Stimulated activated CD4-positive, alpha-beta T cell treated with anti-CD3 and anti-CD28 coated beads, Interleukin-15, amount 100 ng/mL, for 24 hours (primary cell): ENCODE measurements around the gene YTHDF1.
"Not testable (repeated sequence)": the region's sequence is repeated elsewhere in the genome, so short reads cannot be mapped to it uniquely, and the experiment has no call there.

Source experiments
- DNase-seq: peaks from one replicate; pipeline ENCODE4 v3.0.0-alpha.2; 2020

Gene YTHDF1

GRCh38 chr20:63225082-63225454 lies 9.1 kb upstream of the YTHDF1 start:
- DNase-seq, result no peak

GRCh38 chr20:63224412-63225081 lies 8.6 kb upstream of the YTHDF1 start:
- DNase-seq, result no peak

- DNase-seq, result no peak
These were observed 7.9 kb upstream of the YTHDF1 start for GRCh38 chr20:63223826-63224207.

DNA sequence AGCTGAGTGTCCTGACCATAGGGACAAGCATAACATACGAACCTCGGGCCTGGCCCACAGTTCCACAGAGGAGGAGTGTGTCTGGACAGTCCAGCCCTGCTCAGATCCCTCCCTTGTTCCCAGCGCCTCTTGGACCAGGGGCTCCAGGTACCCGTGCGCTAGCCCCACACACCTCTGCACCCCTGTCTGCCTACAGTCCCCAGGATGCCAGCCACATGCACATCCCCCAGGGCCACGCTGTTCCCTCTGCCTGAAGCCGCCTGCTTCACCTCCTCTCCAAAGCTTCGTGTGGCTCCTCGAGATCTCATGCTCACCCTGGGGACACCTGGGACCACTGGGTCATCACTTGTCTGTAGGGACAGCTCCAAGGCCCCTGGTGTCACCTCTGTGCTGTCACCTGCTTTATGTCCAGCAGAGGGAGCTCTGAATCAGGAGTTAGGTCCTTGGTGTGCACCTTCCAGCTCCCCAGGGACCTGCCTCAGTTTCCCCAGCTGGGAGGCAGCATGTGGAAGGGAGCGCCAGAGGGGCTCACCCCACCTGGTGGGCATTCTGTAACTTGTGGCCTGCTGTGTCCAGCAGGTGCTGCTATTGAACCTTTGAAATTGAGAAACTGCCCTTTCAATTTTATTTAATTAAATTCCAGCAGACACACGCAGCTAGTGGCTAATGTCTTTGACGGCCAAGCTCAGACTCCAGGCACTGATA lies 7.3 kb upstream of the YTHDF1 start:
- peak; percentile 58 for DNase-seq

GRCh38 chr20:63222541-63222940 lies 6.6 kb upstream of the YTHDF1 start:
- no peak for DNase-seq

- DNase-seq, result not testable (repeated sequence)
These were observed 5.6 kb upstream of the YTHDF1 start for GRCh38 chr20:63221400-63222053.

DNA sequence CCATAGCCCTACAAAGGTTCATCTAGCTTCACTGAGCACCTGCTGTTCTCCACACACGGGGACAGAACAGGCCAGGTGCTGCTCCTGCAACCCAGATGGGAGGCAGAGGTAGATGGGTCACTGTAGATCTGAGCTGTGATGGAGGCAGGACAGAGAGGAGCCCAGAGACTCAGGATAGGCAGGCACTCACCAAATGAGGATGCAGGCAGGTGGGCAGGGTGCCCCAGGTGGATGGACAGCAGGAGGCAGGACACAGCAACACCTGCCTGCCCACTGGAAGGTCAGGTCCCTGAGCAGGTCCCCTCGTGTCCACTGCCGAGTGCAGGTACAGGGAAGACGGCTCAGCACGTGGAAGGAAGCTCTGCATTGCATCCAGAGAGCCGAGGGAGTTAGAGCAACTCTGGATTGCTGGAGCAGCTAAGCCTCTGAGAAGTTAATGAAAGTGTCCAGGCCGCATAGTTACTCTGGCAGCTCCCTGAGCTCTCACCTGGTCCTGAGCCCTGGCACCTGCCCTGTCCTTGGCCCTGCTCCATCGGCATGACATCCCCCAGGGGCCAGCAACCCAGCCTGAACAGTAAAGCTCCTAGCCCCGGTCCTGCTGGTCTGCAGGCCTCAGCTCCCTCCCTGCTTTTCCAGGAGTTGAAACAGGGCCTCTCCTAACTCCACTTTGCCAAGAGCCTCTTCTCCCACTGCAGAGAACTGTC lies 4.9 kb upstream of the YTHDF1 start:
- DNase-seq, result no peak

- no peak for DNase-seq
These were observed 4.1 kb upstream of the YTHDF1 start for GRCh38 chr20:63219866-63220521.

GRCh38 chr20:63219447-63219821 lies 3.5 kb upstream of the YTHDF1 start:
- no peak for DNase-seq

DNA sequence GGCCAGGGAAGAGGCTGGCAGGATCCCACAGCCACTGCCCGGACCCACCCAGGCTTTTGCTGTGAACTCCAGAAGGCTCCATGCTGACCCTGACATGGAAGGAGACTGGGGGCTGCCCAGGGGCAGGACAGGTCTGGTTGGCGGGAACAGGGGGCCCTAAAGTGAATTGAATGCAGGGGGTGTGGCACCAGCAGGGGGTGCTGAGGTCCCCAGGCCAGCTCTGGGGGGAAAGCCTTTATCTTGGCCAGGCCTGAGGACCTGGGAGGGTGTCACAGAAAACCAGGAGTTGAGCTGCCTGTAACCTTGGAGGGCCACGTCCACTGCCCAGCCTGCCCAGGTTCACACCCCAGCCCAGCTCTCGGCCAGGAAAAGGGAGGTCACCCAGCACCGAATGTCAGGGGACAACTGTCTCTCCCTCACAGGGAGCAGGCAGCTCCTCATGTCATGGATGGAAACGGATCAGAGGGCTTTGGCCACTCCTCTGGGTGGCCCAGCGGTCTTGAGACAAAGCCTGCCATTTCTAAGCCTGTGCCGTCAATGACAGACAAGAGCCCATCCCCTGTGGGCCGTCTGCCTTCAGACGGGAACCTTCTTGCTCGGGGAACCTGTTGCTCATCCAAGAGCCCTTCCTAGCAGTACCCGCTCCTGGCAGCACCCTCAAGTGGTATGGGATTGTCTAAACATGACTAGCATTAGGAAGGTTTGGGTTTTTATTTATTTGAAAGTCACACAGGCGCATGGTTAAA lies 2.9 kb upstream of the YTHDF1 start:
- DNase-seq, result no peak

DNA sequence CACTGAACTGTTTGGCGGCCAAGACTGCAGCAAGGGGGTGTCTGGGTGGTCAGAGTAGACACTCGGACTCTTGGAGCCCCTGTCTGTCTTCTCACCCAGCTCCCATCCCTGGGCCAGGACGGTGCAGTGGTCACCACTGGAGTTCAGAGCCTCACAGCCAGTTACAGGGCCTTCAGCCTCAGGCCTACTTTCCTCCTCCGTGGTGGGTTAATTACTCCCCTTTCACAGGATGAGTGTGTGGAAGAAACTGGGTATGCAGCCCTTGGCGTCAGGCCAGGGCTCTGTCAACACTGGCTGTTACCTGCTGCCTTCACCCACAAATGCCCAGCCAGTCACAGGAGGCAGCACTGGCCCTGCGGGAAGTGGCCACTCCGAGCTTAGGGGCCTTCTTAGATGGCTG lies 1.8 kb upstream of the YTHDF1 start:
- peak; percentile 13 for DNase-seq

DNA sequence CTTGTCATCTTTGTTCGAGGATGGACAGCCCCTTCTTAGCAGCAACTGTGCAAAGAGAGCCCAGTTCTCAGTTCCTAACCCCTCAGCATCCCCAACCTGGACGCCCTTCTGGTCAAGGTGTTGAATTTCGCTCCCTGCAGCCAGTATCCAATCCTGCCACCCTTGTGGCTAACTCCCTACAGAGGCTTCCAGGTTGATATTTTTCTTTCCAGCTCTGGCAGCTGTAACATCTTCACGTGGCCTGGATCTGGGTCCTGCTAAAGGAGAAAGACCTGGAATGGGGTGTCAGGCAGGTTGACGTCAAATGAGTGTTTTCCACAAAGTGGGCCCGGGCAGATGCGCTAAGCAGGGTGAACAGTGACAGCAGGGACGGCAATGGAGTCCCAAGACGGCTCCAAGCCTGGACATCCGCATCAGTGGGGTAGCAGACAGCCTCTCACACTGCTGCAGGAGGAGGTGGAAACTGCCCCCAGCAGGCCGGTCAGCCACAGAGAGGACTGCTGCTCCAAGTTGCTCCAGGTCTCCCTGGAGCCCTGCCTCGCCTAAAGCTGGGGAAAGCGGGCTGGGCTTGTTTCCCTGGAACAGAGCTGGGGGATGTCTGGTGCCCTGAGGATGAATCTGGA lies 1.0 kb upstream of the YTHDF1 start:
- DNase-seq, result no peak

GRCh38 chr20:63215101-63216040 lies 560 bp downstream of the YTHDF1 start:
- DNase-seq, result peak; percentile 39

DNA sequence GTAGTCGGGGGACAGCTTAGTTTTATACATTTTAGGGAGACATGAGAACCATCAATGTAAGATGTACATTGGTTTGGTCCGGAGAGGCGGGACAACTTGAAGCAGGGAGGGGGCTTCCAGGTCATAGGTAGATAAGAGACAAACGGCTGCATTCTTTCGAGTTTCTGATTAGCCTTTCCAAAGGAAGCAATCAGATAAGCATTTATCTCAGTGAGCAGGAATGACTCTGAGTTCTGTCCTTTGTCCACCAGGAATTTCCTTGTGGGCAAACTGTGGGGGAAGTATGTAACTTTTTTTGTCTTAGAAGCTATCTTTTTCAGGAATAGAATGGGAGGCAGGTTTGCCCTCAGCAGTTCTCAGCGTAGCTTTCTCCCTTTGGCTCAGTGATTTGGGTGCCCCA lies 1.4 kb downstream of the YTHDF1 start:
- no peak for DNase-seq

DNA sequence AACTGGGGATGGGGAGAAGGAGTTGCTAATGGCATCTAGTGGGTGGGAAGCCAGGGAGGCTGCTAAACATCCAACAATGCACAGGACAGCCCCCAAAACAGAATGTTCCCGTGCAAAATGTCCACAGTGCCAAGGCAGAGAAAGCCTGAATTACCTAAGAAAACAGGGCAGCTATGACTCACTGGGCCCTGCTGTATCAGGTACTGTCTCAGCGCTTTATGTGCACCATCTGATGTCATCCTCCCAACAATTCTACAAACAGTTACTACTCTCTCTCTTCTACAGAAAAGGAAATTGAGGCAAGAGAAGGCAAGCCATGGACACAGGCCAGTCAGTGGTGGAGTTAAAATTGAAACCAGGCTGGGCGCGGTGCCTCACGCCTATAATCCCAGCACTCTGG lies 3.1 kb downstream of the YTHDF1 start:
- DNase-seq, result no peak

- no peak for DNase-seq
These were observed 3.6 kb downstream of the YTHDF1 start for GRCh38 chr20:63212393-63212730.

- DNase-seq, result no peak
These were observed 5.8 kb downstream of the YTHDF1 start for GRCh38 chr20:63210011-63210605.

DNA sequence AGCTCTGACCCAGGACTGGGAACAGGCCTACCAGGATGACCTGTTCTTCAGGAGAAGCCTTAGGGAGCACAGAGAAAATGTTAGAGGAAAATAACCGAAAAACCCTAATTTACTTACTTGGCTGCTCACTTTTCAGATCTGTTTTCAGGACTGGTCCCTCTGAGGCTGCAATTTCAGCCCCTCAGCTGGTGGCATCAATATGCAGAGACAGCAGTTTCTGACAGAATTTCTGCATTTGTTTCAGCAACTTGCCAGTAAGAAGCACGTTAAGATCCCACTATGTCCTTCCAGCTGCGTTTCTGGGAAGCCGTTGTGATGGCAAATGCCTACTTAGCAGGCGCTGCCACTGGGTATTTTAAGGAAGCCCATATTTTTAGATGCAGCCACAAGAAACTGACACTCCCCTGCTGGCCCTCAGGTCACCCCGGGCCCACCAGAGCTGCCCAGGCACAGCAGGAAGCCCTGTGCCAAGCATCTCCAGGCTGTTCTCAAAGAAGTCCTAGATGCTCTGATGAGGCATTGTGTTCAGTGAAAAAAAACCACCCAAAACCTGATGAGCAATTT lies 7.5 kb downstream of the YTHDF1 start:
- no peak for DNase-seq

GRCh38 chr20:63206878-63207277 lies 9.1 kb downstream of the YTHDF1 start:
- DNase-seq, result no peak

GRCh38 chr20:63205896-63206295 lies 10.0 kb downstream of the YTHDF1 start:
- no peak for DNase-seq
